Transverse colon (tissue), 4 donors: ENCODE data around the gene OXTR. TPM values are rescaled to one million over a fixed set of nuclear protein-coding genes. Genes with fewer than 3 reads are reported as not detected.
A peak's percentile ranks its signal among the peaks of the same experiment; 100 is the strongest.

Experiments
- DNase-seq: peaks from one replicate; pipeline ENCODE4 v3.0.0-alpha.2; 2019
- H3K27ac ChIP-seq, 4 donors: fragments of 200-600 bp; sonication (generic); 2 replicates each; pipeline ENCODE4 v1.5.1; 2016 to 2018; ENCODE audit warnings: inconsistent platforms in 4 of 4
- H3K27me3 ChIP-seq: fragments of 200-600 bp; sonication (generic); 2 replicates; pipeline ENCODE4 v1.5.1; 2017; ENCODE audit warnings: inconsistent platforms
- H3K36me3 ChIP-seq, 4 donors: fragments of 200-600 bp; sonication (generic); 2 replicates each; pipeline ENCODE4 v1.5.1; 2017 to 2019; ENCODE audit warnings: inconsistent platforms in 4 of 4
- H3K4me1 ChIP-seq, 4 donors: fragments of 200-600 bp; sonication (generic); 2 replicates each; pipeline ENCODE4 v1.5.1; 2017 to 2020; ENCODE audit warnings: inconsistent platforms in 4 of 4
- H3K4me3 ChIP-seq, 4 donors: fragments of 200-600 bp; sonication (generic); 1 replicate in 1 of 4; 2 replicates in 3 of 4; pipeline versions ENCODE4 v1.5.1 to v1.6.1; 2017 to 2019; ENCODE audit warnings: inconsistent platforms in 4 of 4
- H3K9me3 ChIP-seq, 2 donors: fragments of 200-600 bp; sonication (generic); 2 replicates each; pipeline ENCODE4 v1.5.1; 2017 to 2019; ENCODE audit warnings: inconsistent platforms in 2 of 2
- CTCF ChIP-seq, 5 experiments: fragments of 200-600 bp in 3 of 5; fragments of 450-650 bp in 2 of 5; sonication (generic) in 3 of 5; IDR thresholded peaks; 1 replicate in 2 of 5; 2 replicates in 3 of 5; pipeline ENCODE4 v1.5.1; 2016 to 2017; ENCODE audit warnings: antibody characterized with exemption in 5 of 5, inconsistent platforms in 3 of 5, mild to moderate bottlenecking in 2 of 5, moderate library complexity in 1 of 5
- EP300 ChIP-seq: sonication (generic); formaldehyde crosslinking; IDR thresholded peaks from one replicate; pipeline ENCODE4 v1.6.1; 2017; ENCODE audit warnings: antibody characterized with exemption, low read depth
- POLR2A ChIP-seq: fragments of 450-650 bp; IDR thresholded peaks from one replicate; pipeline ENCODE4 v1.6.1; 2016; ENCODE audit warnings: antibody characterized with exemption, mild to moderate bottlenecking, moderate library complexity
- POLR2AphosphoS5 ChIP-seq, 3 donors: sonication (generic); formaldehyde crosslinking; IDR thresholded peaks; one replicate each; pipeline ENCODE4 v1.6.1; 2016; ENCODE audit warnings: antibody characterized with exemption in 3 of 3
- WGBS, 2 donors: methylation state at CpG; one replicate each; pipeline ENCODE4 v1.1.5; 2018; ENCODE audit warnings: low coverage in 1 of 2; 5-methylcytosine and 5-hydroxymethylcytosine counted together
- in situ Hi-C, 4 donors: fragments of 200-750 bp; cut with MboI; loops; one replicate each; pipeline versions ENCODE4 v1.15.0 to v1.15.1; 2017; ENCODE audit warnings: low sequenced_read_pairs in 3 of 4, low pct_ligation_motif_present in 1 of 4, low pct_unique_long_range_greater_than_20kb in 1 of 4
- intact Hi-C: fragments of 100-400 bp; cut with DNase I; formaldehyde crosslinking; loops from one replicate; pipeline ENCODE4 v1.15.1; 2023; ENCODE audit warnings: low total_unique reads
- total RNA-seq, 4 donors: library from RNA; depleted of rRNA; stranded (reverse); fragments of >200 nt; gene quantifications; one replicate each; pipeline ENCODE4 v1.1.0, GENCODE V29; 2016

Gene OXTR
- total RNA-seq, 4 donors from 2014 or later, result 0.27 to 1.1 TPM; not detected in 2

DNA sequence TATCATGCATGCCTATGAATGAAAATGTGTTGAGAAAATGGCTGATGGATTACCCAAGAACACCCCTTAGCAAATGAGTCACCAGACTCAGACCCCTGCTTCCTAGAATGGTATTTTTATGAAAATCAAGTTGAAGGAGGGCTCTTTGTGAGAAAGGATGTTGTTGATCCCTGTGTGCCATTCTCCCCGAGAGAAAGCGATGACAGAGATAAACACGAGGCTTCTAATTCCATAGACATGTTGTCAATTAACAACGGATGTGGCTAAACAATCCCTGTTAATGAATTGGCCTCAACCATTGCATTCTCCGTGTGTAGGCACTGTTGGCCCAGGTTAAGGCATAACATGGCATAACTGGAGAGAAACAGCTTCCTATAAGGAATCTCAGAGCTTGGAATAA, 5.8 kb upstream of the OXTR start:
- no peaks in the 10 kb centered on the region for H3K36me3 ChIP-seq
- in situ Hi-C loops (no loop called here), intact Hi-C loops (no loop called here)
- TF ChIP-seq EP300 (no peak), POLR2A (no peak), POLR2AphosphoS5 (IDR thresholded peaks at IDR 0.05) (no peak), CTCF (IDR thresholded peaks at IDR 0.05) (no peak)
- H3K4me1 ChIP-seq, result no peaks in the 10 kb centered on the region
- H3K27me3 ChIP-seq, result peaks cover 8% of the 10 kb centered on the region
- no peaks in the 10 kb centered on the region for H3K9me3 ChIP-seq
- 88 to 100% methylated on average over 2 to 5 of the region's 5 CpGs for WGBS, 2 donors
- H3K27ac ChIP-seq, result no peak overlapping the region
- no peak for DNase-seq
- H3K4me3 ChIP-seq, result no peak overlapping the region

GRCh38 chr3:8773941-8774542, 4.6 kb upstream of the OXTR start:
- Histone ChIP-seq H3K36me3 (no peaks in the 10 kb centered on the region), H3K4me1 (peaks cover 2 to 6% (median 4%) of the 10 kb centered on the region in 4 donors), H3K9me3 (no peaks in the 10 kb centered on the region), H3K4me3 (no peak overlapping the region), H3K27me3 (peaks cover 19% of the 10 kb centered on the region), H3K27ac (no peak overlapping the region)
- no peak for TF ChIP-seq POLR2AphosphoS5 (IDR thresholded peaks at IDR 0.05)
- TF ChIP-seq EP300, result no peak
- no peak for TF ChIP-seq POLR2A
- no peak for TF ChIP-seq CTCF (IDR thresholded peaks at IDR 0.05)
- in situ Hi-C loops (no loop called here), intact Hi-C loops (no loop called here)
- 74% methylated on average over 5 of the region's 5 CpGs; no CpG with 5 or more reads in 1 of the 2 donors for WGBS, 2 donors
- DNase-seq, result no peak

- WGBS, 2 donors, result 6 to 15% methylated on average over 4 to 36 of the region's 36 CpGs
- in situ Hi-C loops, result no loop called here
- peak overlapping the region in 1 of 4 donors; percentile 29 for H3K4me3 ChIP-seq
These were observed 887 bp downstream of the OXTR start for GRCh38 chr3:8768364-8769087.

More at GRCh38 chr3:8768364-8769087, 887 bp downstream of the OXTR start:
- Histone ChIP-seq H3K27ac (no peak overlapping the region), H3K36me3 (no peaks in the 10 kb centered on the region), H3K4me1 (peaks cover 3 to 25% (median 17%) of the 10 kb centered on the region in 4 donors), H3K27me3 (peaks cover 50% of the 10 kb centered on the region), H3K9me3 (no peaks in the 10 kb centered on the region)
- no peak for TF ChIP-seq EP300
- TF ChIP-seq CTCF (IDR thresholded peaks at IDR 0.05), result no peak
- no peak for TF ChIP-seq POLR2AphosphoS5 (IDR thresholded peaks at IDR 0.05)
- TF ChIP-seq POLR2A, result no peak
- intact Hi-C loops, result no loop called here
- no peak for DNase-seq
